Ascending aorta (tissue), 2 donors: ENCODE data around the gene LHPP. TPM values are rescaled to one million over a fixed set of nuclear protein-coding genes. Genes with fewer than 3 reads are reported as not detected.

ENCODE experiments used
- DNase-seq, 2 donors: peaks; one replicate each; pipeline ENCODE4 v3.0.0-alpha.2; 2019; ENCODE audit warnings: low spot score in 2 of 2
- H3K27ac ChIP-seq, 2 donors: fragments of 200-600 bp; sonication (generic); one replicate each; pipeline ENCODE4 v1.5.1; 2016 to 2017; ENCODE audit warnings: mild to moderate bottlenecking in 1 of 2
- H3K27me3 ChIP-seq: fragments of 200-600 bp; sonication (generic); one replicate; pipeline ENCODE4 v1.5.1; 2017
- H3K36me3 ChIP-seq, 2 donors: fragments of 200-600 bp; sonication (generic); one replicate each; pipeline ENCODE4 v1.5.1; 2016
- H3K4me1 ChIP-seq, 2 donors: fragments of 200-600 bp; sonication (generic); one replicate each; pipeline ENCODE4 v1.5.1; 2016 to 2017; ENCODE audit warnings: mild to moderate bottlenecking in 1 of 2
- H3K4me3 ChIP-seq, 2 donors: fragments of 200-600 bp; sonication (generic); one replicate each; pipeline ENCODE4 v1.5.1; 2016 to 2017; ENCODE audit warnings: mild to moderate bottlenecking in 1 of 2
- H3K9me3 ChIP-seq, 2 donors: fragments of 200-600 bp; sonication (generic); one replicate each; pipeline ENCODE4 v1.5.1; 2016
- intact Hi-C: fragments of 100-400 bp; cut with DNase I; formaldehyde crosslinking; loops from one replicate; pipeline ENCODE4 v1.15.1; 2023
- total RNA-seq: library from RNA; depleted of rRNA; stranded (reverse); fragments of >200 nt; gene quantifications from one replicate; pipeline ENCODE4 v1.1.0, GENCODE V29; 2016
- TF ChIP-seq, protein P1 (sequence below), 3 experiments: fragments of 200-600 bp in 2 of 3; fragments of 450-650 bp in 1 of 3; sonication (generic) in 2 of 3; IDR thresholded peaks; one replicate each; pipeline ENCODE4 v1.5.1; 2016 to 2019; ENCODE audit warnings: antibody characterized with exemption in 3 of 3, mild to moderate bottlenecking in 1 of 3, moderate library complexity in 1 of 3

Gene LHPP
- total RNA-seq, 1 donor from 2014 or later, result 5.1 TPM

DNA sequence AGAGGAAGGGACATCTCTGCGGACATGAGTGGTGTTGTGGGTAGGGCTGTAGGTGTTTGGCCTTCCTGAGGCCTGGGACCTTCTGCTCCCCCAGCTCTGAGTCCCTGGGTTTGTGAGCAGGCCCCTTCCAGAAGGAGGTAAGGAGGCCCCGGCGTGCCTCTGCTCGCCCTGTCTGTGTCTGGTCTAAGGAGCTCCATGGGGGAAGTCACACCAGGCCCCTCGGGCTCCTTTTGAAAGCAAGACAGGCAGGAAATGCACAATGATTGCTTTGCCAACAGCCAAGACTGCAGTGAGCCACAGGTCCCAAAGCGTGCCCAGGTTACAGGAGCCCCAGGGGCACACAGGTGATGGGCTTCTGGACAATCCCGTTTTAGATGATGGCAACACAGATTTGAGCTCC, 193.1 kb downstream of the LHPP start:
- intact Hi-C loops, result no loop called here

DNA sequence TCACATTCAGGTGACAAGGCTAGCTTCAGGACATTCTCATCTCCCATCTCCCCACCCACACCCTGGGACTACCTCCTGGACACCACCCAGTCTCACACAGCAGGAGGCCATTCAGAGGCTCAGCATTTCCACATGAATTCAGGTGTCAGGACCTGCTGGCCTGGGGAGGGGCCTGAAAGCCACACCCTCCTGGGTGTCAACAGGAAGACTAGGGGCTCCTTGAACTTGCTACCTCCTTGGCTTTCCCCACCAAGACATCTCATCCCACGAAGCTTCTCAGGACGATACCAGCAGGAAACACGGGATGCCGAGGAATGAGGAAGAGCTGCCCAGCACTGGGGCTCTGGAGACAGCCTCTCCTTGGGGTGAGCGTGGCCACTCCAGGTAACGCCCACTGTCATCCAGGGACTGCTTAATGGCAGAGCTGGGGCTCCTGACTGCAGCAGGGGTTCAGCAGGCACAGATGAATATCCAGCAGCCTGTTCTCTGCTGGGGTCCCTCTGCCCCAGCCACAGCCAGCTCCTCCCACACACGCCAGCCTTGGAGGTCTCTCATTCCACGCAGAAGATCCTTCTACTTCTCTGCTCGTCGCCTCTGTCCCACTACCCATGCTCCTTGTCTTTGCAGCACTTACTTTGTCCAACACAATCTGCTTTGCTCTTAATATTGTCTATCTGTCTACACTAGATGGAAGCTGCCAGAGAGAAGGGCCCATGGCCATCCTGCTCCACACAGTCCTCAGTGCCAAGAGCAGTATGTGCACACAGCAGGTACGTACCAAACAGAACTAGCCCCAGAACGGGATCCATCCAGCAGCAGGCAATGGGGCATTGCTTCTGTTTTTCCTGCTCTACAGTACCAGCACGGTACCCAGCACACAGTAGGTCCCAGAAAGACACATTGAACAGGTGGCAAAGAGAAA, 193.8 kb downstream of the LHPP start:
- intact Hi-C loops, result no loop called here
- no peaks in the 10 kb centered on the region for H3K36me3 ChIP-seq
- peak overlapping the region in 1 of 2 donors; percentile 43 for H3K27ac ChIP-seq
- TF ChIP-seq, protein P1, sequence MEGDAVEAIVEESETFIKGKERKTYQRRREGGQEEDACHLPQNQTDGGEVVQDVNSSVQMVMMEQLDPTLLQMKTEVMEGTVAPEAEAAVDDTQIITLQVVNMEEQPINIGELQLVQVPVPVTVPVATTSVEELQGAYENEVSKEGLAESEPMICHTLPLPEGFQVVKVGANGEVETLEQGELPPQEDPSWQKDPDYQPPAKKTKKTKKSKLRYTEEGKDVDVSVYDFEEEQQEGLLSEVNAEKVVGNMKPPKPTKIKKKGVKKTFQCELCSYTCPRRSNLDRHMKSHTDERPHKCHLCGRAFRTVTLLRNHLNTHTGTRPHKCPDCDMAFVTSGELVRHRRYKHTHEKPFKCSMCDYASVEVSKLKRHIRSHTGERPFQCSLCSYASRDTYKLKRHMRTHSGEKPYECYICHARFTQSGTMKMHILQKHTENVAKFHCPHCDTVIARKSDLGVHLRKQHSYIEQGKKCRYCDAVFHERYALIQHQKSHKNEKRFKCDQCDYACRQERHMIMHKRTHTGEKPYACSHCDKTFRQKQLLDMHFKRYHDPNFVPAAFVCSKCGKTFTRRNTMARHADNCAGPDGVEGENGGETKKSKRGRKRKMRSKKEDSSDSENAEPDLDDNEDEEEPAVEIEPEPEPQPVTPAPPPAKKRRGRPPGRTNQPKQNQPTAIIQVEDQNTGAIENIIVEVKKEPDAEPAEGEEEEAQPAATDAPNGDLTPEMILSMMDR (IDR thresholded peaks at IDR 0.05), result no peak
- no peak overlapping the region for H3K4me3 ChIP-seq
- peaks cover 0 to 2% of the 10 kb centered on the region in 2 donors for H3K4me1 ChIP-seq
- DNase-seq, result no peak
- no peaks in the 10 kb centered on the region for H3K27me3 ChIP-seq
- H3K9me3 ChIP-seq, result no peaks in the 10 kb centered on the region

More for the DNA sequence above, 193.1 kb downstream of the LHPP start:
- no peaks in the 10 kb centered on the region for H3K9me3 ChIP-seq
- H3K27ac ChIP-seq, result peak overlapping the region; percentile 20 to 43
- H3K27me3 ChIP-seq, result no peaks in the 10 kb centered on the region
- H3K36me3 ChIP-seq, result no peaks in the 10 kb centered on the region
- TF ChIP-seq, protein P1 (IDR thresholded peaks at IDR 0.05), result no peak
- DNase-seq, result no peak
- H3K4me3 ChIP-seq, result no peak overlapping the region
- peaks cover 0 to 2% of the 10 kb centered on the region in 2 donors for H3K4me1 ChIP-seq

DNA sequence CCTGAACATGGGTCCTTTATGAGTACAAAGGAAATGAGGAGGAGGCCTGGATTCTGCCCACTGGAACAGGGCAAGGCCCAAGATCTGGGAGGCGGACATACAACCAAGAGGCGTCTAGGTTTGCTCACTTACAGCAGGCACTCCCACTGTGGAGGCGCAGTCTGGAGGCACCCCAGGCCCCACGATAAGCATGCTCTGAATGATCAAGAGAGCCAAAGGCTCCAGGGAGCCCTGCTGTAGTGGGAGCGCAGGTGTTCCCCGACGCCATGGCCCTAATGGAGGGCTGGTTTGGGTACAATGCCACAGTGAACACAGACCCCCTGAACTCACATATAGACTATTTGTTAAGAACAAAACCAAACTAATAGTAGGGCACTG, 194.5 kb downstream of the LHPP start:
- DNase-seq, result no peak
- intact Hi-C loops, result no loop called here
- H3K9me3 ChIP-seq, result no peaks in the 10 kb centered on the region
- TF ChIP-seq, protein P1 (IDR thresholded peaks at IDR 0.05), result no peak
- H3K4me3 ChIP-seq, result no peak overlapping the region
- no peaks in the 10 kb centered on the region for H3K36me3 ChIP-seq
- H3K4me1 ChIP-seq, result peaks cover 0 to 2% of the 10 kb centered on the region in 2 donors
- H3K27me3 ChIP-seq, result no peaks in the 10 kb centered on the region
- no peak overlapping the region for H3K27ac ChIP-seq

DNA sequence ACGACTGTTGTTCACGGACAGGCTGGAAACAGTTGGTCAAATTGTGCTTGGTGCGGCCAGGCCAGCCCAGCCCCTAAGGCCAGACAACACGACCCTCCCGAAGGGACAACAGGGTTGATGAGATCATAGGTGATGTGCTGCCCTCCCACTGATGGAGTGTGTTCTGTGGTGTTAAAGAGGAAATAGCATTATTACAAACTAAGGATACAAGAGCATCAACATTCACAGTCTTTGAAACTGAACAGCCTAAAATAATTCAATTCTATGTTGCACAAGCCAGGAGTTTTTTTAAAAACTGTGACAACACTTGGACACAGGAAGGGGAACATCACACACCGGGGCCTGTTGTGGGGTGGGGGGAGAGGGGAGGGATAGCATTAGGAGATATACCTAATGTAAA, 194.9 kb downstream of the LHPP start:
- intact Hi-C loops, result no loop called here
- H3K27me3 ChIP-seq, result no peaks in the 10 kb centered on the region
- H3K36me3 ChIP-seq, result no peaks in the 10 kb centered on the region
- H3K27ac ChIP-seq, result no peak overlapping the region
- DNase-seq, result no peak
- H3K4me3 ChIP-seq, result no peak overlapping the region
- TF ChIP-seq, protein P1 (IDR thresholded peaks at IDR 0.05), result no peak
- no peaks in the 10 kb centered on the region for H3K9me3 ChIP-seq
- peaks cover 0 to 2% of the 10 kb centered on the region in 2 donors for H3K4me1 ChIP-seq

DNA sequence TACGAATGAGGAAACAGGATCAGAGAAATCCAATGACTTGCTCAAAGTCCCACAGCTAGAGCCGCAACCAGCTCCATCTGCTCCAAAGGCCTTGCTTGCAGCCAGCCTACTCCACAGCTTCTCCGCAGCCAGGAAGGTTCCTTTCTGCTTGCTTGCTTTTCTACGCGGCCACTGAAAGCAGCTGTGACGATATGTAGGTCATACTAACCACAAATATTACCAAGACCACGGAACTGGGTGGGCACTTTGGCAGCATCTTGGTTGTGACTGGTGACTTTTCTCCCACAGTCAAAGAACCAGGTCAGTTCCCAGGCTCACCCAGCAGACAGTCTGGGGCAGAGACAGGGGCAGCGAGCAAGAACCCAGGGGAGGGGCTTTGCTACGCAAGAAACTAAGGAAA, 196.2 kb downstream of the LHPP start:
- intact Hi-C loops, result no loop called here
- H3K36me3 ChIP-seq, result no peaks in the 10 kb centered on the region
- no peaks in the 10 kb centered on the region for H3K27me3 ChIP-seq
- TF ChIP-seq, protein P1 (IDR thresholded peaks at IDR 0.05), result no peak
- no peak overlapping the region for H3K4me3 ChIP-seq
- DNase-seq, result no peak
- peak overlapping the region in 1 of 2 donors; percentile 50 for H3K27ac ChIP-seq
- H3K4me1 ChIP-seq, result peaks cover 0 to 2% of the 10 kb centered on the region in 2 donors
- H3K9me3 ChIP-seq, result no peaks in the 10 kb centered on the region
